ENCODE measurements around the gene SLC66A2. TPM values are rescaled to one million over a fixed set of nuclear protein-coding genes. Genes with fewer than 3 reads are reported as not detected.

Gene SLC66A2
- total RNA-seq, 1 experiment from 2014 or later: 52.8 TPM

- no peak overlapping the region for H3K9ac ChIP-seq (ENCODE audit: low read length)
- no peaks in the 10 kb centered on the region for H4K20me1 ChIP-seq (ENCODE audit: low read length)
- ChIA-PET POLR2A (ENCODE audit: unreplicated experiment) (interaction anchor here (0.7 kb wide), 1 partner anchor 223 kb away, joined by 5 read pairs; no protein-coding TSS in a partner anchor), CTCF (no interaction called here)
- no peaks in the 10 kb centered on the region for H3K79me2 ChIP-seq (ENCODE audit: low read length)
- H3F3A ChIP-seq (ENCODE audit: low read length, unreplicated experiment): no peaks in the 10 kb centered on the region
- DNase-seq (no peak), ATAC-seq (no peak)
- no peak overlapping the region for H3K4me2 ChIP-seq (ENCODE audit: low read length)
- no peaks in the 10 kb centered on the region for H3K9me3 ChIP-seq (ENCODE audit: low read length)
- H3K27me3 ChIP-seq (ENCODE audit: low read length): peaks cover 10% of the 10 kb centered on the region
- intact Hi-C loops (cut with micrococcal nuclease): no loop called here
- no peak for TF ChIP-seq EZH2phosphoT487 (IDR thresholded peaks at IDR 0.05; ENCODE audit: borderline replicate concordance, low read length)
- TF ChIP-seq, protein P1, sequence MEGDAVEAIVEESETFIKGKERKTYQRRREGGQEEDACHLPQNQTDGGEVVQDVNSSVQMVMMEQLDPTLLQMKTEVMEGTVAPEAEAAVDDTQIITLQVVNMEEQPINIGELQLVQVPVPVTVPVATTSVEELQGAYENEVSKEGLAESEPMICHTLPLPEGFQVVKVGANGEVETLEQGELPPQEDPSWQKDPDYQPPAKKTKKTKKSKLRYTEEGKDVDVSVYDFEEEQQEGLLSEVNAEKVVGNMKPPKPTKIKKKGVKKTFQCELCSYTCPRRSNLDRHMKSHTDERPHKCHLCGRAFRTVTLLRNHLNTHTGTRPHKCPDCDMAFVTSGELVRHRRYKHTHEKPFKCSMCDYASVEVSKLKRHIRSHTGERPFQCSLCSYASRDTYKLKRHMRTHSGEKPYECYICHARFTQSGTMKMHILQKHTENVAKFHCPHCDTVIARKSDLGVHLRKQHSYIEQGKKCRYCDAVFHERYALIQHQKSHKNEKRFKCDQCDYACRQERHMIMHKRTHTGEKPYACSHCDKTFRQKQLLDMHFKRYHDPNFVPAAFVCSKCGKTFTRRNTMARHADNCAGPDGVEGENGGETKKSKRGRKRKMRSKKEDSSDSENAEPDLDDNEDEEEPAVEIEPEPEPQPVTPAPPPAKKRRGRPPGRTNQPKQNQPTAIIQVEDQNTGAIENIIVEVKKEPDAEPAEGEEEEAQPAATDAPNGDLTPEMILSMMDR (conservative IDR thresholded peaks at IDR 0.05; ENCODE audit: low read depth, low read length): no peak
- no peak for TF ChIP-seq EZH2 (IDR thresholded peaks at IDR 0.05; ENCODE audit: low read length, unreplicated experiment)
- no TSS peak for BruUV-seq (replicated peaks)
- no peak overlapping the region for H2AFZ ChIP-seq (ENCODE audit: low read length)
- no peaks in the 10 kb centered on the region for H3K9me2 ChIP-seq (replicated peaks; ENCODE audit: low read length)
- H3K36me3 ChIP-seq (ENCODE audit: low read depth, low read length): no peaks in the 10 kb centered on the region
- H3K4me3 ChIP-seq (ENCODE audit: low read length): no peak overlapping the region
- no peak overlapping the region for H3K27ac ChIP-seq (ENCODE audit: low read length)
- H3K4me1 ChIP-seq (ENCODE audit: insufficient read depth, low read length): no peaks in the 10 kb centered on the region
Observed at GRCh38 chr18:79883461-79884293, 67.8 kb downstream of the SLC66A2 start.

- H3K36me3 ChIP-seq (ENCODE audit: low read depth, low read length): no peaks in the 10 kb centered on the region
Observed at GRCh38 chr18:79882522-79883241, 68.8 kb downstream of the SLC66A2 start.

More at GRCh38 chr18:79882522-79883241, 68.8 kb downstream of the SLC66A2 start:
- Histone ChIP-seq H3F3A (ENCODE audit: low read length, unreplicated experiment) (no peaks in the 10 kb centered on the region), H3K79me2 (ENCODE audit: low read length) (no peaks in the 10 kb centered on the region), H3K4me3 (ENCODE audit: low read length) (no peak overlapping the region), H3K27ac (ENCODE audit: low read length) (no peak overlapping the region), H3K4me1 (ENCODE audit: insufficient read depth, low read length) (no peaks in the 10 kb centered on the region), H3K27me3 (ENCODE audit: low read length) (peaks cover 10% of the 10 kb centered on the region), H3K4me2 (ENCODE audit: low read length) (no peak overlapping the region), H3K9me2 (replicated peaks; ENCODE audit: low read length) (no peaks in the 10 kb centered on the region), H3K9ac (ENCODE audit: low read length) (no peak overlapping the region), H4K20me1 (ENCODE audit: low read length) (no peaks in the 10 kb centered on the region), H2AFZ (ENCODE audit: low read length) (no peak overlapping the region), H3K9me3 (ENCODE audit: low read length) (no peaks in the 10 kb centered on the region)
- TF ChIP-seq, protein P1 (conservative IDR thresholded peaks at IDR 0.05; ENCODE audit: low read depth, low read length): no peak
- TF ChIP-seq EZH2phosphoT487 (IDR thresholded peaks at IDR 0.05; ENCODE audit: borderline replicate concordance, low read length) (no peak), EZH2 (IDR thresholded peaks at IDR 0.05; ENCODE audit: low read length, unreplicated experiment) (no peak)
- ATAC-seq: no peak
- DNase-seq: no peak
- POLR2A ChIA-PET (ENCODE audit: unreplicated experiment): no interaction called here
- CTCF ChIA-PET: no interaction called here
- intact Hi-C loops (cut with micrococcal nuclease): no loop called here
- no TSS peak for BruUV-seq (replicated peaks)
